SK-N-MC (cell line): ENCODE measurements around the gene AGAP1.

Experiments
- EZH2 ChIP-seq: fragments of 200-600 bp; sonication (generic); IDR thresholded peaks from one replicate; pipeline ENCODE4 v1.6.1; 2017; ENCODE audit warnings: antibody characterized with exemption
- FOXP2 ChIP-seq: optimal IDR thresholded peaks from 2 replicates; pipeline ENCODE3; 2011; ENCODE audit warnings: mild to moderate bottlenecking, moderate library complexity; ENCODE audit not compliant: insufficient read depth; ENCODE audit errors: extremely low read length, control extremely low read depth
- POLR2AphosphoS5 ChIP-seq: IDR thresholded peaks from 2 replicates; pipeline ENCODE4 v1.6.1; 2012; ENCODE audit warnings: mild to moderate bottlenecking, low read depth, low read length, borderline replicate concordance

GRCh38 chr2:235730115-235730514, 236.3 kb downstream of the AGAP1 start:
- TF ChIP-seq FOXP2 (no peak), EZH2 (no peak), POLR2AphosphoS5 (no peak)
